ENCODE data around the gene MST1.
A peak's percentile ranks its signal among the peaks of the same experiment; 100 is the strongest.

MST1 gene

GRCh38 chr3:49689046-49689907 is at the start of gene MST1, which contains the start of gene RNF123:
MST1 (minus strand) TSS chr3:49689474; CDS start chr3:49688691, 783 bp downstream.
RNF123 (plus strand) TSS chr3:49689557; CDS start chr3:49691166, 1,609 bp downstream.
- DNase-seq = peak; percentile 91

GRCh38 chr3:49738067-49738713 is 48.9 kb upstream of the MST1 start:
- DNase-seq = no peak

- DNase-seq = no peak
Observed at GRCh38 chr3:49734752-49735151, 45.5 kb upstream of the MST1 start.

GRCh38 chr3:49733551-49733950 is 44.3 kb upstream of the MST1 start:
- DNase-seq = no peak

- DNase-seq = no peak
Observed at GRCh38 chr3:49732597-49732996, 43.3 kb upstream of the MST1 start.

GRCh38 chr3:49729966-49730609 is 40.8 kb upstream of the MST1 start:
- no peak for DNase-seq

GRCh38 chr3:49727924-49728361 is 38.7 kb upstream of the MST1 start:
- DNase-seq = no peak

- DNase-seq = no peak
Observed at GRCh38 chr3:49727154-49727923, 38.1 kb upstream of the MST1 start.

GRCh38 chr3:49725906-49726681 is 36.8 kb upstream of the MST1 start:
- no peak for DNase-seq

- no peak for DNase-seq
Observed at GRCh38 chr3:49724586-49724985, 35.3 kb upstream of the MST1 start.

GRCh38 chr3:49723628-49724551 is 34.6 kb upstream of the MST1 start, which contains the start of gene GMPPB:
GMPPB (minus strand) TSS chr3:49723951; CDS start chr3:49723726, 225 bp downstream.
- DNase-seq = peak; percentile 95

GRCh38 chr3:49723296-49723627 is 34.0 kb upstream of the MST1 start:
- DNase-seq = no peak

GRCh38 chr3:49722896-49723295 is 33.6 kb upstream of the MST1 start:
- DNase-seq = no peak

- DNase-seq = no peak
Observed at GRCh38 chr3:49721896-49722781, 32.9 kb upstream of the MST1 start.

GRCh38 chr3:49721596-49721895 is 32.3 kb upstream of the MST1 start:
- no peak for DNase-seq

GRCh38 chr3:49720855-49721595 is 31.8 kb upstream of the MST1 start:
- DNase-seq = no peak

GRCh38 chr3:49719214-49719884 is 30.1 kb upstream of the MST1 start, which contains the start of gene AMIGO3:
AMIGO3 (minus strand) TSS chr3:49719684; CDS start chr3:49719465, 219 bp downstream.
- peak; percentile 92 for DNase-seq

GRCh38 chr3:49718858-49719213 is 29.6 kb upstream of the MST1 start:
- DNase-seq = no peak
